ENCODE data around the gene CMSS1.

DNA sequence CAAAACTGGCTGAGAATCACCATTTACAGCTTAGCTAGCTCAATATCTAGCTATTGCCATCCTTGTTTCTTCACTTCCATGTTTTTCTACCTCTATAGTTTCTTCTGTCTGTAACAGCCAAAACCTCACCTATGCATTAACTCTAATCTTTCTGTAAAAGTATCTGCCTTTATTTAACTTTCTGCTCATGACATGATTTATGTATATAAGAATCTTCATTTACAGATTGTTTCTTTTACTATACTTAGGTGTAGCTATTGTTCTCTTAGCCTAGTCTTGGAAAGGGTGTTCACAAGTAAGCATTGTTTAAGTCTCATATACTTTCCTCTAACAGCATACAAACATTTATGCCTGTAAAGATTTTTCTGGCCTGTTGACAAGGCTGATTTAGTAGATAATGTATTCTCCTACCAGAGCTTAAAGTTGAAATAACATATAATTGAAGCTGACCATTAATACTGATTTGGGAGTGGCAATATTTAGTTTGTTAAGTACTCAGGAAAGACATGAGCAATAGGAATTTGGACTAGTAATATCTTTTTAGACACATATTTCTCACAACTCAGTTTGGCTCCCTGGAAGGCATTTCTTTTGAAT, 287.3 kb downstream of the CMSS1 start:
- TF ChIP-seq, protein P1, sequence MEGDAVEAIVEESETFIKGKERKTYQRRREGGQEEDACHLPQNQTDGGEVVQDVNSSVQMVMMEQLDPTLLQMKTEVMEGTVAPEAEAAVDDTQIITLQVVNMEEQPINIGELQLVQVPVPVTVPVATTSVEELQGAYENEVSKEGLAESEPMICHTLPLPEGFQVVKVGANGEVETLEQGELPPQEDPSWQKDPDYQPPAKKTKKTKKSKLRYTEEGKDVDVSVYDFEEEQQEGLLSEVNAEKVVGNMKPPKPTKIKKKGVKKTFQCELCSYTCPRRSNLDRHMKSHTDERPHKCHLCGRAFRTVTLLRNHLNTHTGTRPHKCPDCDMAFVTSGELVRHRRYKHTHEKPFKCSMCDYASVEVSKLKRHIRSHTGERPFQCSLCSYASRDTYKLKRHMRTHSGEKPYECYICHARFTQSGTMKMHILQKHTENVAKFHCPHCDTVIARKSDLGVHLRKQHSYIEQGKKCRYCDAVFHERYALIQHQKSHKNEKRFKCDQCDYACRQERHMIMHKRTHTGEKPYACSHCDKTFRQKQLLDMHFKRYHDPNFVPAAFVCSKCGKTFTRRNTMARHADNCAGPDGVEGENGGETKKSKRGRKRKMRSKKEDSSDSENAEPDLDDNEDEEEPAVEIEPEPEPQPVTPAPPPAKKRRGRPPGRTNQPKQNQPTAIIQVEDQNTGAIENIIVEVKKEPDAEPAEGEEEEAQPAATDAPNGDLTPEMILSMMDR (IDR thresholded peaks at IDR 0.05) = no peak
- TF ChIP-seq POLR2A (IDR thresholded peaks at IDR 0.05) = no peak
